ENCODE measurements around the gene FLVCR1.

GRCh38 chr1:212942679-212943392 is 84.8 kb downstream of the FLVCR1 start:
- TF ChIP-seq CTCF (IDR thresholded peaks at IDR 0.05 in 2 of 3, conservative IDR thresholded peaks at IDR 0.05 in 1 of 3; ENCODE audit: insufficient read depth in 2 of 3, low read depth in 1 of 3, low read length in 3 of 3) (no peak), MBD2 (IDR thresholded peaks at IDR 0.05; ENCODE audit: borderline replicate concordance, low read depth) (no peak), HIVEP1 (CRISPR knock-in tag; IDR thresholded peaks at IDR 0.05) (no peak), MAX (CRISPR knock-in tag; IDR thresholded peaks at IDR 0.05) (no peak), KDM1A (IDR thresholded peaks at IDR 0.05) (no peak), SMAD2 (IDR thresholded peaks at IDR 0.05; ENCODE audit: low read depth, low read length) (no peak), EZH2 (IDR thresholded peaks at IDR 0.05; ENCODE audit: borderline replicate concordance, low read depth, low read length) (no peak), POLR2AphosphoS5 (IDR thresholded peaks at IDR 0.05; ENCODE audit: control insufficient read depth, insufficient read depth, low read depth, low read length) (no peak), EP300 (IDR thresholded peaks at IDR 0.05; ENCODE audit: low read length) (no peak), HDAC6 (IDR thresholded peaks at IDR 0.05; ENCODE audit: low read depth, low read length) (no peak), ZNF668 (CRISPR knock-in tag; IDR thresholded peaks at IDR 0.05) (no peak), NFYB (IDR thresholded peaks at IDR 0.05; ENCODE audit: extremely low read depth, insufficient read length) (no peak)
